Measurements from ENCODE around the gene ADGRG3. TPM values are rescaled to one million over a fixed set of nuclear protein-coding genes. Genes with fewer than 3 reads are reported as not detected.

ADGRG3 gene
- total and polyA plus RNA-seq, 11 donors = 0.12 to 1.4 (median 0.53) TPM

DNA sequence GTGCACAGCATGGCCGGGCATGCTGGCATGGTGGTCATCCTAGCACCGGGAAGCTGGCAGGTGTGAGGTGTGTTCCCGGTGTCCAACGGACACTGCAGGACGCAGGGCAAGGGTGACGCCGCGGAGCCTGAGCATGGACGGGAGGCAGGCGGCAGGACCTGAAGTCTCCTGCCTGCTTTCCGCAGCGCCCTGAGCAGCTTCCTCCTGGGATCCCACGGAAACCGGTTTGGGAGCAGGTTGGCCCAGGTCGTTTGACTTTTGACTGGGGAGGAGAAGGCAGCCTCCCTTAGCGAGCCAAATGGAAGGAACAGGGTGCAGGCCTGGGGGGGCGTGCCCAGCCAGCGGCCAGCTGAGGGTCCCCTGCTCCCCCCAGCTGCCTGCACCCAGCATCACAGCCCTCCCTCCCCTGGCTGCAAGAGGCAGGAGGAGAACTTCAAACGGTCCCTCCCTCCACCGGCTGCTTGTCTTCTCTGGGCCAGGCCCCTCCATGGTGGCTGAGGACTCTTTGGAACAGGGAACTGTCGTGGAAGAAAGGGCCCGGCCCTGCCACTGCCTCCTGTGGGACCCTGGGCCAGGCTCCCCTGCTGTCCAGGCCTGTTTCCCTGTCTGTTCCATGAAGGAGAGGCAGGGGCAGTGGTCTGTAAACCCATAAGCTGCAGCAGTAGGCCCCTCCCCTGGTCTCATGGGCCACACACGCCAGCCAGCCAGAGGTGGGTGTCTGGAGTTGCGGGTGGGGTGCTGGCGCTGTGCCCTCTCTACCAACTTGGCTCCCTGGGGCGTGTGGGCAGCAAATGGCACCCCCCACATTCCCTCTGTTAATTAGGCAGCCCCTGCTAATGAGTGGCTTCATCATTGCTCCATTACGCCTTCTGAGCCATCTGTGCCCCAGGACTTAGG is 47.5 kb upstream of the ADGRG3 start:
- peak in 1 of 5 donors; percentile 49 for DNase-seq
- Histone ChIP-seq H3K4me1 (peaks cover 0 to 23% (median 5%) of the 10 kb centered on the region in 12 donors), H3K36me3 (no peaks in the 10 kb centered on the region), H3K27ac (no peak overlapping the region), H3K4me3 (no peak overlapping the region), H3K9me3 (no peaks in the 10 kb centered on the region), H3K27me3 (no peaks in the 10 kb centered on the region)
- TF ChIP-seq POLR2A (IDR thresholded peaks at IDR 0.05) = no peak
- TF ChIP-seq, protein P1, sequence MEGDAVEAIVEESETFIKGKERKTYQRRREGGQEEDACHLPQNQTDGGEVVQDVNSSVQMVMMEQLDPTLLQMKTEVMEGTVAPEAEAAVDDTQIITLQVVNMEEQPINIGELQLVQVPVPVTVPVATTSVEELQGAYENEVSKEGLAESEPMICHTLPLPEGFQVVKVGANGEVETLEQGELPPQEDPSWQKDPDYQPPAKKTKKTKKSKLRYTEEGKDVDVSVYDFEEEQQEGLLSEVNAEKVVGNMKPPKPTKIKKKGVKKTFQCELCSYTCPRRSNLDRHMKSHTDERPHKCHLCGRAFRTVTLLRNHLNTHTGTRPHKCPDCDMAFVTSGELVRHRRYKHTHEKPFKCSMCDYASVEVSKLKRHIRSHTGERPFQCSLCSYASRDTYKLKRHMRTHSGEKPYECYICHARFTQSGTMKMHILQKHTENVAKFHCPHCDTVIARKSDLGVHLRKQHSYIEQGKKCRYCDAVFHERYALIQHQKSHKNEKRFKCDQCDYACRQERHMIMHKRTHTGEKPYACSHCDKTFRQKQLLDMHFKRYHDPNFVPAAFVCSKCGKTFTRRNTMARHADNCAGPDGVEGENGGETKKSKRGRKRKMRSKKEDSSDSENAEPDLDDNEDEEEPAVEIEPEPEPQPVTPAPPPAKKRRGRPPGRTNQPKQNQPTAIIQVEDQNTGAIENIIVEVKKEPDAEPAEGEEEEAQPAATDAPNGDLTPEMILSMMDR (IDR thresholded peaks at IDR 0.05) = no peak
- WGBS, 4 donors = 83 to 89% (median 84%) methylated on average over 10 to 27 of the region's 27 CpGs
- ATAC-seq = no peak
- intact Hi-C loops (cut with DNase I) = no loop called here

DNA sequence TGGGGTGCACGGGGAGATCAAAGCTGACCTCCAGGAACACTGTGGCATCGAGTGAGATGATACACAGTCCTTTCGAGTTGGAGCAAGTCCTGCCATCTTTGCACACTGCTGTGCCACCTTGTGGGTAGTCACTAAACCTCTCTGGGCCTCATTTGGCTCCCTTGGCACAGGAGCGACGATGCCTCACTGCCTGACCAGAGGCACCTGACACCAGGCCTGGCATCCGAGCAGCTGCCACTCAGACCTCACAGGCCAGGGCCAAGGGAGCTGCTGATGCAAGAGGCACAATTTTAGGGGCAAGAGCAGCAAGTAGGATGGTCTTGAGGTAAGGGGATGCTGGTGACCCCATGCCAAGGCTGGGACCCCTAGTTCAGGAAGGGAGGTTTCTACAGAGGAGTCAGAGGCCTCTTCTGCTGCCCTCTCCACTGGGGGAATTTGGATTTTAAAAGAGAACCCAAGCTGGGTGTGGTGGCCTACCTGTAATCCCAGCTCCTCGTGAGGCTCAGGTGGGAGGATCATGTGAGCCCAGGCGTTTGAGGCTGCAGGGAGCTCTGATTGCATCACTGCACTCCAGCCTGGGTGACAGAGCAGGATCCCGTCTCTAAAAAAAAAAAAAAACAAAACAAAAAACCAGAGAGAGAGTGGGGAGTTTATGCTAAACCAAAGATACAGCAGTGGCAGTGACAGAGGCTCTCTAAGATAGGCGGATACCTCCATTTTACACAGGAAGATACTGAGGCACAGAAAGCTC is 46.4 kb upstream of the ADGRG3 start:
- Histone ChIP-seq H3K27me3 (no peaks in the 10 kb centered on the region), H3K4me1 (peaks cover 0 to 23% (median 5%) of the 10 kb centered on the region in 12 donors), H3K4me3 (no peak overlapping the region), H3K36me3 (no peaks in the 10 kb centered on the region), H3K9me3 (no peaks in the 10 kb centered on the region), H3K27ac (no peak overlapping the region)
- intact Hi-C loops (cut with DNase I) = no loop called here
- TF ChIP-seq, protein P1 (IDR thresholded peaks at IDR 0.05) = no peak
- no peak for TF ChIP-seq POLR2A (IDR thresholded peaks at IDR 0.05)
- peak in 2 of 5 donors; percentile 9 to 25 for DNase-seq
- 65 to 85% (median 72%) methylated on average over 7 to 10 of the region's 10 CpGs for WGBS, 4 donors
- no peak for ATAC-seq

DNA sequence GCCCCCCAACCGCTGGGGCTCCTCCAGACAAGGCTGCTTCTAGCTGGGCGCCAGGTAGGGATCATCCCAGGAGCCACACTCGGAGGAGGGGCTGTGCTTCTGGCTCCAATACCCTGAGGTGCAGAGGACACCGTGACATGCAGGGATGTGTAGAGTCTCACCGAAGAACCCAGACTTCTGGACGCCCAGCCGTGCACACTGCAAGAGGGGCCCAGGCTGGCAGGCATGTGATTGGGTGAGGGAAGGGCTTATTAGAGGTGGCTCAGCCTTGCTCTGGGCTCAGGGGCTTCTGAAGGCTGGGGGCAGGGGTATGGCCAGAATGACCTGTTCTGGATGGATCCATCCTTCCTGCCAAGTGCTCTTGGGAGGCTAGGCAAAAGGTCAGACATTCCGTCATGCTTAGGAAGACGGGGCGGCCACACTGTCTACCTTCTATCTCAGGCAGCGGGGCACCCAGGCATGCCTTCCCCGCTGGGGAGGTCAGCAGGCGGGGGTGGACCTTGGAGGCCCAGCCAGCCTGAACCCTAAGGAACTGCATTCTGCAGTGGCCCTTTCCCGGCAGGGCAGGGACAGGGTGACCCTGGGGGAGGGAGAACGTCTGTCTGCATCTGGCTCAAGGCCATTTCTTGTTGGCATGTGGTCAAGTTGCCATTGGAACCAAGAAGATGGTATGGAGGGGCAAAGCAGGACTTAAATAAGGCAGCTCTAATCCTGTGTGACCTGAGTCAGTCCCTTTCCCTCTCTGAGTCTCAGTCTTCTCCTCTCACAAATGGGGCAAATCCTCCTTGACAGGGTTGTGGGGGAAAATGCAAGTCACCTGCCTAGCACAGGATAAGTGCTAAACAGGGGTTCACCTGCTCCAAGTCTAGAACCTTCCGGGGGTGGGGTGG is 45.5 kb upstream of the ADGRG3 start:
- no peaks in the 10 kb centered on the region for H3K9me3 ChIP-seq
- ATAC-seq (peak in 1 of 4 donors; percentile 25), DNase-seq (peak in 1 of 5 donors; percentile 67)
- no peaks in the 10 kb centered on the region for H3K36me3 ChIP-seq
- WGBS, 4 donors = 65 to 80% (median 73%) methylated on average over 16 of the region's 16 CpGs
- intact Hi-C loops (cut with DNase I) = no loop called here
- H3K4me1 ChIP-seq = peaks cover 0 to 24% (median 6%) of the 10 kb centered on the region in 12 donors
- no peak overlapping the region for H3K27ac ChIP-seq
- TF ChIP-seq, protein P1 (IDR thresholded peaks at IDR 0.05) = no peak
- H3K4me3 ChIP-seq = no peak overlapping the region
- no peaks in the 10 kb centered on the region for H3K27me3 ChIP-seq
